Measurements from ENCODE around the gene KIF25.
"Not testable (repeated sequence)": the region's sequence is repeated elsewhere in the genome, so short reads cannot be mapped to it uniquely, and the experiment has no call there.

Gene KIF25

GRCh38 chr6:168072261-168072660 is 74.8 kb downstream of the KIF25 start:
- in situ Hi-C loops (cut with HindIII; ENCODE audit: low pct_ligation_motif_present, low pct_unique_long_range_greater_than_20kb, low sequenced_read_pairs) = no loop called here

GRCh38 chr6:168072730-168073129 is 75.3 kb downstream of the KIF25 start:
- in situ Hi-C loops (cut with HindIII; ENCODE audit: low pct_ligation_motif_present, low pct_unique_long_range_greater_than_20kb, low sequenced_read_pairs) = no loop called here

More at GRCh38 chr6:168072261-168072660, 74.8 kb downstream of the KIF25 start:
- DNase-seq = no peak

GRCh38 chr6:168073937-168074730 is 76.7 kb downstream of the KIF25 start:
- DNase-seq = no peak
- in situ Hi-C loops (cut with HindIII; ENCODE audit: low pct_ligation_motif_present, low pct_unique_long_range_greater_than_20kb, low sequenced_read_pairs) = no loop called here

More at GRCh38 chr6:168072730-168073129, 75.3 kb downstream of the KIF25 start:
- no peak for DNase-seq

- in situ Hi-C loops (cut with HindIII; ENCODE audit: low pct_ligation_motif_present, low pct_unique_long_range_greater_than_20kb, low sequenced_read_pairs) = no loop called here
- DNase-seq = no peak
These were observed 77.7 kb downstream of the KIF25 start for GRCh38 chr6:168075216-168075615.

GRCh38 chr6:168075787-168076202 is 78.3 kb downstream of the KIF25 start:
- in situ Hi-C loops (cut with HindIII; ENCODE audit: low pct_ligation_motif_present, low pct_unique_long_range_greater_than_20kb, low sequenced_read_pairs) = no loop called here

GRCh38 chr6:168077401-168077800 is 79.9 kb downstream of the KIF25 start:
- in situ Hi-C loops (cut with HindIII; ENCODE audit: low pct_ligation_motif_present, low pct_unique_long_range_greater_than_20kb, low sequenced_read_pairs); DNase-seq: not testable (repeated sequence)

More at GRCh38 chr6:168075787-168076202, 78.3 kb downstream of the KIF25 start:
- no peak for DNase-seq

GRCh38 chr6:168078175-168078942 is 80.9 kb downstream of the KIF25 start:
- DNase-seq = no peak
- in situ Hi-C loops (cut with HindIII; ENCODE audit: low pct_ligation_motif_present, low pct_unique_long_range_greater_than_20kb, low sequenced_read_pairs) = no loop called here

GRCh38 chr6:168078943-168079405 is 81.5 kb downstream of the KIF25 start, which contains the start of gene FRMD1:
FRMD1 (minus strand) TSS chr6:168079212; CDS start chr6:168079094, 118 bp downstream.
- DNase-seq = no peak
- in situ Hi-C loops (cut with HindIII; ENCODE audit: low pct_ligation_motif_present, low pct_unique_long_range_greater_than_20kb, low sequenced_read_pairs) = no loop called here

GRCh38 chr6:168080393-168081077 is 83.1 kb downstream of the KIF25 start:
- in situ Hi-C loops (cut with HindIII; ENCODE audit: low pct_ligation_motif_present, low pct_unique_long_range_greater_than_20kb, low sequenced_read_pairs) = no loop called here

GRCh38 chr6:168081858-168082546 is 84.5 kb downstream of the KIF25 start:
- in situ Hi-C loops (cut with HindIII; ENCODE audit: low pct_ligation_motif_present, low pct_unique_long_range_greater_than_20kb, low sequenced_read_pairs) = no loop called here
- no peak for DNase-seq

More at GRCh38 chr6:168080393-168081077, 83.1 kb downstream of the KIF25 start:
- DNase-seq = no peak

- DNase-seq = no peak
- in situ Hi-C loops (cut with HindIII; ENCODE audit: low pct_ligation_motif_present, low pct_unique_long_range_greater_than_20kb, low sequenced_read_pairs) = no loop called here
These were observed 85.5 kb downstream of the KIF25 start for GRCh38 chr6:168082860-168083513.

- in situ Hi-C loops (cut with HindIII; ENCODE audit: low pct_ligation_motif_present, low pct_unique_long_range_greater_than_20kb, low sequenced_read_pairs) = no loop called here
- DNase-seq = no peak
These were observed 86.0 kb downstream of the KIF25 start for GRCh38 chr6:168083514-168083885.

GRCh38 chr6:168084465-168085160 is 87.1 kb downstream of the KIF25 start:
- in situ Hi-C loops (cut with HindIII; ENCODE audit: low pct_ligation_motif_present, low pct_unique_long_range_greater_than_20kb, low sequenced_read_pairs) = no loop called here
- no peak for DNase-seq

- no peak for DNase-seq
- in situ Hi-C loops (cut with HindIII; ENCODE audit: low pct_ligation_motif_present, low pct_unique_long_range_greater_than_20kb, low sequenced_read_pairs) = no loop called here
These were observed 88.6 kb downstream of the KIF25 start for GRCh38 chr6:168086066-168086465.

- no peak for DNase-seq
- in situ Hi-C loops (cut with HindIII; ENCODE audit: low pct_ligation_motif_present, low pct_unique_long_range_greater_than_20kb, low sequenced_read_pairs) = no loop called here
These were observed 89.1 kb downstream of the KIF25 start for GRCh38 chr6:168086616-168087015.

GRCh38 chr6:168087436-168088160 is 90.1 kb downstream of the KIF25 start:
- in situ Hi-C loops (cut with HindIII; ENCODE audit: low pct_ligation_motif_present, low pct_unique_long_range_greater_than_20kb, low sequenced_read_pairs) = no loop called here

More at GRCh38 chr6:168087436-168088160, 90.1 kb downstream of the KIF25 start:
- DNase-seq = no peak
